Stimulated activated CD8-positive, alpha-beta memory T cell treated with anti-CD3 and anti-CD28 coated beads, Interleukin-12 subunit alpha, Interleukin-12 subunit beta, amount 100 ng/mL, for 24 hours (primary cell): Measurements from ENCODE around the gene RUFY3.

Source experiments
- DNase-seq: peaks from one replicate; pipeline ENCODE4 v3.0.0-alpha.2; 2020; ENCODE audit errors: extremely low read depth

RUFY3 gene

GRCh38 chr4:70841951-70842350 lies 120.2 kb downstream of the RUFY3 start:
- DNase-seq = no peak

GRCh38 chr4:70842761-70843435 lies 121.1 kb downstream of the RUFY3 start:
- no peak for DNase-seq

- no peak for DNase-seq
Observed at GRCh38 chr4:70844180-70844579, 122.4 kb downstream of the RUFY3 start.

- no peak for DNase-seq
Observed at GRCh38 chr4:70849291-70849690, 127.5 kb downstream of the RUFY3 start.

GRCh38 chr4:70855464-70855863 lies 133.7 kb downstream of the RUFY3 start:
- DNase-seq = no peak
